ENCODE results near the gene PRKN.

PRKN gene

GRCh38 chr6:161584051-161584450 lies 1143.5 kb downstream of the PRKN start:
- no peak for DNase-seq (ENCODE audit: low spot score)
- in situ Hi-C loops (cut with MboI; ENCODE audit: low sequenced_read_pairs, unreplicated experiment) = no loop called here
- no peak for TF ChIP-seq CTCF (IDR thresholded peaks at IDR 0.05; ENCODE audit: borderline replicate concordance, control extremely low read depth, extremely low read depth, insufficient read depth, missing control alignments)

- no peak for TF ChIP-seq CTCF (IDR thresholded peaks at IDR 0.05; ENCODE audit: borderline replicate concordance, control extremely low read depth, extremely low read depth, insufficient read depth, missing control alignments)
- no peak for DNase-seq (ENCODE audit: low spot score)
- in situ Hi-C loops (cut with MboI; ENCODE audit: low sequenced_read_pairs, unreplicated experiment) = no loop called here
These were observed 1144.0 kb downstream of the PRKN start for GRCh38 chr6:161583584-161583983.

- no peak for DNase-seq (ENCODE audit: low spot score)
- no peak for TF ChIP-seq CTCF (IDR thresholded peaks at IDR 0.05; ENCODE audit: borderline replicate concordance, control extremely low read depth, extremely low read depth, insufficient read depth, missing control alignments)
- in situ Hi-C loops (cut with MboI; ENCODE audit: low sequenced_read_pairs, unreplicated experiment) = no loop called here
These were observed 1149.1 kb downstream of the PRKN start for GRCh38 chr6:161578478-161578877.

GRCh38 chr6:161575523-161576254 lies 1151.9 kb downstream of the PRKN start:
- no peak for TF ChIP-seq CTCF (IDR thresholded peaks at IDR 0.05; ENCODE audit: borderline replicate concordance, control extremely low read depth, extremely low read depth, insufficient read depth, missing control alignments)
- in situ Hi-C loops (cut with MboI; ENCODE audit: low sequenced_read_pairs, unreplicated experiment) = no loop called here
- no peak for DNase-seq (ENCODE audit: low spot score)

GRCh38 chr6:161568885-161569456 lies 1158.6 kb downstream of the PRKN start:
- in situ Hi-C loops (cut with MboI; ENCODE audit: low sequenced_read_pairs, unreplicated experiment) = no loop called here
- no peak for TF ChIP-seq CTCF (IDR thresholded peaks at IDR 0.05; ENCODE audit: borderline replicate concordance, control extremely low read depth, extremely low read depth, insufficient read depth, missing control alignments)
- DNase-seq (ENCODE audit: low spot score) = no peak

GRCh38 chr6:161564952-161565351 lies 1162.6 kb downstream of the PRKN start:
- TF ChIP-seq CTCF (IDR thresholded peaks at IDR 0.05; ENCODE audit: borderline replicate concordance, control extremely low read depth, extremely low read depth, insufficient read depth, missing control alignments) = no peak
- no peak for DNase-seq (ENCODE audit: low spot score)
- in situ Hi-C loops (cut with MboI; ENCODE audit: low sequenced_read_pairs, unreplicated experiment) = no loop called here

All from GM13976 (cell line).